ENCODE data around the gene PTK7.
"Not testable (repeated sequence)": the region's sequence is repeated elsewhere in the genome, so short reads cannot be mapped to it uniquely, and the experiment has no call there.

The PTK7 gene

GRCh38 chr6:43120101-43120763 is 44.1 kb downstream of the PTK7 start:
- no peak for FAIRE-seq

- no peak for FAIRE-seq
Observed at GRCh38 chr6:43120944-43121913, 45.1 kb downstream of the PTK7 start.

- FAIRE-seq: no peak
Observed at GRCh38 chr6:43122146-43122545, 46.0 kb downstream of the PTK7 start.

- no peak for FAIRE-seq
Observed at GRCh38 chr6:43123461-43124314, 47.6 kb downstream of the PTK7 start.

- FAIRE-seq: no peak
Observed at GRCh38 chr6:43124481-43124880, 48.4 kb downstream of the PTK7 start.

- FAIRE-seq: no peak
Observed at GRCh38 chr6:43125119-43125518, 49.0 kb downstream of the PTK7 start.

- no peak for FAIRE-seq
Observed at GRCh38 chr6:43125555-43125954, 49.4 kb downstream of the PTK7 start.

- no peak for FAIRE-seq
Observed at GRCh38 chr6:43127180-43127579, 51.1 kb downstream of the PTK7 start.

- no peak for FAIRE-seq
Observed at GRCh38 chr6:43127877-43128276, 51.8 kb downstream of the PTK7 start.

GRCh38 chr6:43128926-43129325 is 52.8 kb downstream of the PTK7 start:
- FAIRE-seq: no peak

GRCh38 chr6:43129434-43130194 is 53.5 kb downstream of the PTK7 start:
- no peak for FAIRE-seq

GRCh38 chr6:43130429-43130828 is 54.3 kb downstream of the PTK7 start:
- FAIRE-seq: no peak

- FAIRE-seq: not testable (repeated sequence)
Observed at GRCh38 chr6:43131379-43131778, 55.3 kb downstream of the PTK7 start.

- FAIRE-seq: no peak
Observed at GRCh38 chr6:43138267-43138666, 62.2 kb downstream of the PTK7 start.

- FAIRE-seq: not testable (repeated sequence)
Observed at GRCh38 chr6:43139973-43140372, 63.9 kb downstream of the PTK7 start.

- FAIRE-seq: no peak
Observed at GRCh38 chr6:43141644-43142043, 65.5 kb downstream of the PTK7 start.

- no peak for FAIRE-seq
Observed at GRCh38 chr6:43142101-43142500, 66.0 kb downstream of the PTK7 start.

GRCh38 chr6:43143235-43144128 is 67.4 kb downstream of the PTK7 start:
- no peak for FAIRE-seq

GRCh38 chr6:43144879-43145278 is 68.8 kb downstream of the PTK7 start:
- FAIRE-seq: no peak

- FAIRE-seq: no peak
Observed at GRCh38 chr6:43146261-43146660, 70.1 kb downstream of the PTK7 start.

Measured in TTC549 (cell line).